A549 (cell line): ENCODE data around the gene SLC39A11. TPM values are rescaled to one million over a fixed set of nuclear protein-coding genes. Genes with fewer than 3 reads are reported as not detected.

ENCODE experiments used
- ATAC-seq, 2 experiments: fragments of 200-7000 bp in 1 of 2; fragments of >200 bp in 1 of 2; cut with Nextera tagmentation in 1 of 2; cut with Tn5 transposase in 1 of 2; 3 replicates each; pipeline versions ENCODE4 v1.8.0 to v1.9.1; 2018 to 2020; ENCODE audit warnings: mild to moderate bottlenecking in 1 of 2, moderate library complexity in 1 of 2
- CTCF ChIA-PET: fragments of 300-600 bp; sonication (Branson Sonifier 250); formaldehyde crosslinking; extraction: SDS; loops from one replicate; lab custom pipeline; 2021; ENCODE audit warnings: antibody characterized with exemption, inconsistent platforms; lab: Yijun Ruan, JAX
- POLR2A ChIA-PET: fragments of 350-600 bp; formaldehyde crosslinking; extraction: SDS; loops from one replicate; lab custom pipeline; 2021; ENCODE audit warnings: antibody characterized with exemption, inconsistent platforms; lab: Yijun Ruan, JAX
- DNase-seq, 2 experiments: peaks; one replicate each; pipeline versions ENCODE4 v3.0.0 to v3.0.0-alpha.2; 2011 to 2016; ENCODE audit warnings: low read depth in 1 of 2, low spot score in 1 of 2
- FAIRE-seq: peaks from 2 replicates; lab custom pipeline; 2011; peaks lifted over from hg19 to GRCh38; lab: Jason Lieb, UNC
- H3K27ac ChIP-seq, 2 experiments: fragments of >200 bp; sonication (Bioruptor Twin); formaldehyde crosslinking; 3 replicates each; pipeline ENCODE4 v1.5.1; 2016 to 2017
- H3K4me1 ChIP-seq: fragments of >200 bp; sonication (Bioruptor Twin); formaldehyde crosslinking; 3 replicates; pipeline ENCODE4 v1.6.1; 2016
- H3K4me2 ChIP-seq: fragments of >200 bp; sonication (Bioruptor Twin); formaldehyde crosslinking; 3 replicates; pipeline ENCODE4 v1.6.1; 2016
- H3K4me3 ChIP-seq: fragments of >200 bp; sonication (Bioruptor Twin); formaldehyde crosslinking; 3 replicates; pipeline ENCODE4 v1.5.1; 2016
- H3K9me3 ChIP-seq: fragments of >200 bp; sonication (Bioruptor Twin); formaldehyde crosslinking; 3 replicates; pipeline ENCODE4 v1.6.1; 2016
- CBX8 ChIP-seq: fragments of 200-600 bp; sonication (generic); IDR thresholded peaks from 2 replicates; pipeline ENCODE4 v1.6.1; 2016
- CEBPB ChIP-seq, 2 experiments: fragments of >200 bp in 1 of 2; sonication (Bioruptor Twin) in 1 of 2; formaldehyde crosslinking in 1 of 2; IDR thresholded peaks; 2 replicates each; pipeline ENCODE4 v1.6.1; 2012 to 2016
- EHF ChIP-seq: fragments of 250-450 bp; sonication (Bioruptor Pico); IDR thresholded peaks from 2 replicates; pipeline ENCODE4 v1.5.0; 2020; ENCODE audit warnings: mild to moderate bottlenecking
- EHMT2 ChIP-seq: fragments of 200-600 bp; sonication (generic); IDR thresholded peaks from 2 replicates; pipeline ENCODE4 v1.6.1; 2016; ENCODE audit warnings: antibody characterized with exemption, low read depth, mild to moderate bottlenecking, moderate library complexity
- EP300 ChIP-seq, 2 experiments: fragments of >200 bp; sonication (Bioruptor Twin); formaldehyde crosslinking; IDR thresholded peaks; 2 replicates in 1 of 2; 3 replicates in 1 of 2; pipeline ENCODE4 v1.6.1; 2016 to 2017
- ESRRA ChIP-seq: fragments of 150-350 bp; IDR thresholded peaks from 2 replicates; pipeline ENCODE4 v1.6.1; 2014; ENCODE audit warnings: mild to moderate bottlenecking, low read length, borderline replicate concordance
- FOSB ChIP-seq: fragments of 250-450 bp; sonication (Bioruptor Pico); IDR thresholded peaks from 2 replicates; pipeline ENCODE4 v1.5.0; 2020; ENCODE audit warnings: mild to moderate bottlenecking, moderate library complexity
- FOSL2 ChIP-seq, 2 experiments: fragments of 450-650 bp in 1 of 2; fragments of >200 bp in 1 of 2; sonication (Bioruptor Twin) in 1 of 2; formaldehyde crosslinking; IDR thresholded peaks; 2 replicates each; pipeline versions ENCODE4 v1.5.0 to v1.6.1; 2016 to 2020; ENCODE audit warnings: mild to moderate bottlenecking in 1 of 2, moderate library complexity in 1 of 2
- FOXS1 ChIP-seq: fragments of 250-450 bp; sonication (Bioruptor Pico); IDR thresholded peaks from 2 replicates; pipeline ENCODE4 v1.5.0; 2020; ENCODE audit warnings: mild to moderate bottlenecking, moderate library complexity
- GATA3 ChIP-seq: IDR thresholded peaks from 2 replicates; pipeline ENCODE4 v1.6.1; 2012; ENCODE audit warnings: borderline replicate concordance
- HOXB5 ChIP-seq: fragments of 250-450 bp; sonication (Bioruptor Pico); IDR thresholded peaks from 2 replicates; pipeline ENCODE4 v1.5.0; 2020; ENCODE audit warnings: mild to moderate bottlenecking, moderate library complexity
- JUN ChIP-seq, 2 experiments: fragments of >200 bp; sonication (Bioruptor Twin); formaldehyde crosslinking; IDR thresholded peaks; 2 replicates in 1 of 2; 3 replicates in 1 of 2; pipeline ENCODE4 v1.6.1; 2016 to 2017
- JUNB ChIP-seq: fragments of >200 bp; sonication (Bioruptor Twin); formaldehyde crosslinking; IDR thresholded peaks from 2 replicates; pipeline ENCODE4 v1.6.1; 2016
- KDM1A ChIP-seq: fragments of 200-600 bp; sonication (generic); IDR thresholded peaks from 2 replicates; pipeline ENCODE4 v1.6.1; 2016; ENCODE audit warnings: low read depth, mild to moderate bottlenecking
- MAFK ChIP-seq: fragments of 450-650 bp; IDR thresholded peaks from 2 replicates; pipeline ENCODE4 v1.6.1; 2014; ENCODE audit not compliant: partially characterized antibody
- NFE2L2 ChIP-seq: fragments of 150-350 bp; conservative IDR thresholded peaks from 2 replicates; pipeline ENCODE4 v1.6.1; 2014; ENCODE audit warnings: low read length
- NPAS2 ChIP-seq: fragments of 250-450 bp; sonication (Bioruptor Pico); IDR thresholded peaks from 2 replicates; pipeline ENCODE4 v1.8.0; 2022; ENCODE audit warnings: mild to moderate bottlenecking, moderate library complexity, borderline replicate concordance
- NR3C1 ChIP-seq: fragments of >200 bp; sonication (Bioruptor Twin); formaldehyde crosslinking; IDR thresholded peaks from 3 replicates; pipeline ENCODE4 v1.6.1; 2017
- PHF8 ChIP-seq: fragments of 200-600 bp; sonication (generic); IDR thresholded peaks from 2 replicates; pipeline ENCODE4 v1.6.1; 2016; ENCODE audit warnings: low read depth, mild to moderate bottlenecking, antibody characterized with exemption, moderate library complexity, borderline replicate concordance
- POLR2AphosphoS2 ChIP-seq: conservative IDR thresholded peaks from 2 replicates; pipeline ENCODE4 v1.6.1; 2012; ENCODE audit warnings: low read length, improper control_type of control experiment, inconsistent platforms
- RAD21 ChIP-seq, 2 experiments: fragments of >200 bp in 1 of 2; sonication (Bioruptor Twin) in 1 of 2; formaldehyde crosslinking in 1 of 2; IDR thresholded peaks in 1 of 2; conservative IDR thresholded peaks in 1 of 2; 2 replicates in 1 of 2; 3 replicates in 1 of 2; pipeline ENCODE4 v1.6.1; 2012 to 2018; ENCODE audit warnings: inconsistent platforms in 1 of 2
- SMC3 ChIP-seq: fragments of >200 bp; sonication (Bioruptor Twin); formaldehyde crosslinking; IDR thresholded peaks from 3 replicates; pipeline ENCODE4 v1.6.1; 2018; ENCODE audit warnings: inconsistent platforms
- SREBF2 ChIP-seq: fragments of 450-650 bp; IDR thresholded peaks from 2 replicates; pipeline ENCODE4 v1.6.1; 2014; ENCODE audit warnings: mild to moderate bottlenecking, moderate library complexity
- TP53 ChIP-seq: fragments of 250-450 bp; sonication (Bioruptor Pico); IDR thresholded peaks from 2 replicates; pipeline ENCODE4 v1.5.0; 2021; ENCODE audit warnings: mild to moderate bottlenecking, moderate library complexity
- ZNF302 ChIP-seq: fragments of 250-450 bp; sonication (Bioruptor Pico); IDR thresholded peaks from 2 replicates; pipeline ENCODE4 v1.9.0; 2021; ENCODE audit warnings: inconsistent platforms, mild to moderate bottlenecking, moderate library complexity
- ZSCAN20 ChIP-seq: fragments of 250-450 bp; sonication (Bioruptor Pico); IDR thresholded peaks from 2 replicates; pipeline ENCODE4 v1.8.0; 2022; ENCODE audit warnings: mild to moderate bottlenecking, moderate library complexity
- WGBS: methylation state at CpG from one replicate; pipeline ENCODE4 v1.1.6; 2017; ENCODE audit errors: missing lambda C conversion rate; 5-methylcytosine and 5-hydroxymethylcytosine counted together
- polyA plus RNA-seq, 4 experiments: library from polyadenylated mRNA; depleted of rRNA in 3 of 4; stranded (reverse); fragments of >200 nt; fragmentation: RNase III in 1 of 4; extraction: RNeasy Plus Mini Kit Qiagen cat#74134 plus additional on column Dnase treatment in 1 of 4; gene quantifications; 2 replicates in 3 of 4; 3 replicates in 1 of 4; pipeline ENCODE4 v1.2.3, GENCODE V29; 2011 to 2017
- TF ChIP-seq, protein P1 (sequence below): IDR thresholded peaks from 2 replicates; pipeline ENCODE4 v1.6.1; 2012
- TF ChIP-seq, protein P2 (sequence below): fragments of 250-450 bp; sonication (Bioruptor Pico); IDR thresholded peaks from 2 replicates; pipeline ENCODE4 v1.5.0; 2021; ENCODE audit warnings: mild to moderate bottlenecking, moderate library complexity, borderline replicate concordance
- TF ChIP-seq, protein P3 (sequence below): IDR thresholded peaks from 2 replicates; pipeline ENCODE4 v1.6.1; 2012
- TF ChIP-seq, protein P4 (sequence below): fragments of >200 bp; sonication (Bioruptor Twin); formaldehyde crosslinking; IDR thresholded peaks from 3 replicates; pipeline ENCODE4 v1.6.1; 2016
- TF ChIP-seq, protein P5 (sequence below): fragments of >200 bp; sonication (Bioruptor Twin); formaldehyde crosslinking; IDR thresholded peaks from 2 replicates; pipeline ENCODE4 v1.6.1; 2016

The SLC39A11 gene
- polyA plus RNA-seq, 2 of the 4 experiments (the other 2 are of a cell fraction), result 18.4 to 25.2 TPM

DNA sequence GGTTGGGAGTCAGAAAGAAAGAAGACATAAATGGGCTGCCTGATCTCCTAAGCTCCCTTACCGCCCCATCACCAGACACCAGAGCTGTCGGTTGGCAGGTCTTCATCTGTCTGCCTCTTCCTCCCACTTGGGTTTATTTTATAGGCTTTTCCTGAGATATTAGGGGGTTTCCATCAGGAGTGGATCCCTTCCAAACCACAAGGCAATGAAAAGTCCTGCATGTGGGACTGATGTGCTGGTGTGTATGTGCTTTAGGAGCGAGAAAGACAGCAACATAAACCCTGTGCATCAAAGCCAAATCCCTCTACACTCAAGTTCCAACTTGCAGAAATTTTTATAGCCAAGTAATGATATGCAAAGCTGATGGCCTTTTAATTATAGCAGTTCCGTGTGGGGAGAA lies 389.5 kb downstream of the SLC39A11 start:
- Histone ChIP-seq H3K27ac (peak overlapping the region; percentile 83 to 85), H3K4me2 (peak overlapping the region; percentile 64)
- ChIA-PET POLR2A (interaction anchor here (0.6 kb wide), 1 partner anchor 127 kb away, joined by 3 read pairs; no protein-coding TSS in a partner anchor), CTCF (interaction anchor here (0.7 to 22.2 kb wide), 6 partner anchors 13 to 487 kb away, joined by 3 to 240 read pairs (median 4); no protein-coding TSS in a partner anchor)
- ATAC-seq (peak in 1 of 2 experiments; percentile 6; a peak in 3 of 6 replicates), FAIRE-seq (no peak)
- WGBS, result 46% methylated on average over 4 of the region's 4 CpGs
- TF ChIP-seq, protein P1, sequence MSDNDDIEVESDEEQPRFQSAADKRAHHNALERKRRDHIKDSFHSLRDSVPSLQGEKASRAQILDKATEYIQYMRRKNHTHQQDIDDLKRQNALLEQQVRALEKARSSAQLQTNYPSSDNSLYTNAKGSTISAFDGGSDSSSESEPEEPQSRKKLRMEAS, result peak; percentile 10; the same call in 1 of the 2 replicates
- no peak for TF ChIP-seq NFE2L2
- no peak for TF ChIP-seq FOSL2 (IDR thresholded peaks at IDR 0.05)
- TF ChIP-seq FOSL2 (CRISPR knock-in tag; IDR thresholded peaks at IDR 0.05), result 0 out of 2 replicates have a peak, but pooled peaks have one; percentile 2
- TF ChIP-seq, all 56 proteins: peak for 2
- Histone ChIP-seq H3K4me1 (peaks cover 69% of the 10 kb centered on the region), H3K4me3 (no peak overlapping the region), H3K9me3 (peaks cover 14% of the 10 kb centered on the region)
- DNase-seq, result no peak

DNA sequence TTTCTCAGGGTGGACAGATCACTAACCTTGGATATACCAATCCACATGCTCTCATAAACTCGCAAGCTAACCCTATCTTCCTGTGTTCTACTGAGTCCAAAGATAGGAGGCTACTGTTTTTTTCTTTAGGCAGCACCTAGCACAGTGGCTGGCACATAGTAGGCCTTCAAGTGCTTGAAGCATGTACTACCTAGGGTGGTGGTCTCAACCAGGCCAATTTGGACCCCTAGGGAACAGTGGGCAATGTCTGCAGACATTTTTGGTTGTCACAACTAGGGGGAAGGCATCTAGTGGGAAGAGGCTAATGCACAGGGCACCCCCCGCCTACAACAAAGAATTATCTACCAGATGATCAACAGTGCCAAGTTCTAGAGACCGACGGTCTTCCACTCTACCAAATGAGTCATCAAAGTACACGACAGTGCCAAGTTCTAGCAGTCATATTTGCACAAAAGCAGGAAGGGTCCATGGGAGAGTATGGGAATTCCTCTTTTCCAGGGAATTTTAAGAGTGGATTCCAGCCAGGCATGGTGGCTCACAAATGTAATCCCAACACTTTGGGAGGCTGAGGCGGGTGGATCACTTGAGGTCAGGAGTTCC lies 390.3 kb downstream of the SLC39A11 start:
- FAIRE-seq (peak; percentile 93), ATAC-seq (peak; percentile 82 to 85), DNase-seq (peak; percentile 95 to 97)
- H3K27ac ChIP-seq, result peak overlapping the region; percentile 83 to 85
- peaks cover 73% of the 10 kb centered on the region for H3K4me1 ChIP-seq
- POLR2A ChIA-PET, result no interaction called here
- TF ChIP-seq NFE2L2, result no peak
- TF ChIP-seq, protein P2, sequence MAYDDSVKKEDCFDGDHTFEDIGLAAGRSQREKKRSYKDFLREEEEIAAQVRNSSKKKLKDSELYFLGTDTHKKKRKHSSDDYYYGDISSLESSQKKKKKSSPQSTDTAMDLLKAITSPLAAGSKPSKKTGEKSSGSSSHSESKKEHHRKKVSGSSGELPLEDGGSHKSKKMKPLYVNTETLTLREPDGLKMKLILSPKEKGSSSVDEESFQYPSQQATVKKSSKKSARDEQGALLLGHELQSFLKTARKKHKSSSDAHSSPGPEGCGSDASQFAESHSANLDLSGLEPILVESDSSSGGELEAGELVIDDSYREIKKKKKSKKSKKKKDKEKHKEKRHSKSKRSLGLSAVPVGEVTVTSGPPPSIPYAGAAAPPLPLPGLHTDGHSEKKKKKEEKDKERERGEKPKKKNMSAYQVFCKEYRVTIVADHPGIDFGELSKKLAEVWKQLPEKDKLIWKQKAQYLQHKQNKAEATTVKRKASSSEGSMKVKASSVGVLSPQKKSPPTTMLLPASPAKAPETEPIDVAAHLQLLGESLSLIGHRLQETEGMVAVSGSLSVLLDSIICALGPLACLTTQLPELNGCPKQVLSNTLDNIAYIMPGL (CRISPR knock-in tag), result no peak
- TF ChIP-seq RAD21 (conservative IDR thresholded peaks at IDR 0.05 in 1 of 2, IDR thresholded peaks at IDR 0.05 in 1 of 2), result peak; percentile 38 to 40; a peak in 4 of 5 replicates
- no peak for TF ChIP-seq MAFK
- TF ChIP-seq NPAS2, result no peak
- peak; percentile 67 to 74; a peak in 3 of 5 replicates for TF ChIP-seq JUN (IDR thresholded peaks at IDR 0.05)
- no peak for TF ChIP-seq NR3C1
- TF ChIP-seq JUNB, result peak; percentile 89
- TF ChIP-seq, protein P3, sequence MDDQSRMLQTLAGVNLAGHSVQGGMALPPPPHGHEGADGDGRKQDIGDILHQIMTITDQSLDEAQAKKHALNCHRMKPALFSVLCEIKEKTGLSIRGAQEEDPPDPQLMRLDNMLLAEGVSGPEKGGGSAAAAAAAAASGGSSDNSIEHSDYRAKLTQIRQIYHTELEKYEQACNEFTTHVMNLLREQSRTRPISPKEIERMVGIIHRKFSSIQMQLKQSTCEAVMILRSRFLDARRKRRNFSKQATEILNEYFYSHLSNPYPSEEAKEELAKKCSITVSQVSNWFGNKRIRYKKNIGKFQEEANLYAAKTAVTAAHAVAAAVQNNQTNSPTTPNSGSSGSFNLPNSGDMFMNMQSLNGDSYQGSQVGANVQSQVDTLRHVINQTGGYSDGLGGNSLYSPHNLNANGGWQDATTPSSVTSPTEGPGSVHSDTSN, result peak; percentile 67
- TF ChIP-seq GATA3, result peak; percentile 95
- TF ChIP-seq FOSB, result peak; percentile 16; the same call in 1 of the 2 replicates
- no peak for TF ChIP-seq ESRRA
- no peak for TF ChIP-seq KDM1A
- TF ChIP-seq CEBPB (IDR thresholded peaks at IDR 0.05), result peak in 1 of 2 experiments; percentile 74; a peak in 2 of 4 replicates
- TF ChIP-seq CBX8, result no peak
- peak; percentile 49 for TF ChIP-seq SMC3
- TF ChIP-seq HOXB5 (CRISPR knock-in tag), result peak; percentile 80
- TF ChIP-seq TP53, result no peak
- no peak for TF ChIP-seq POLR2AphosphoS2
- TF ChIP-seq FOSL2 (IDR thresholded peaks at IDR 0.05), result peak; percentile 95
- TF ChIP-seq FOSL2 (CRISPR knock-in tag; IDR thresholded peaks at IDR 0.05), result peak; percentile 98
- TF ChIP-seq, protein P4, sequence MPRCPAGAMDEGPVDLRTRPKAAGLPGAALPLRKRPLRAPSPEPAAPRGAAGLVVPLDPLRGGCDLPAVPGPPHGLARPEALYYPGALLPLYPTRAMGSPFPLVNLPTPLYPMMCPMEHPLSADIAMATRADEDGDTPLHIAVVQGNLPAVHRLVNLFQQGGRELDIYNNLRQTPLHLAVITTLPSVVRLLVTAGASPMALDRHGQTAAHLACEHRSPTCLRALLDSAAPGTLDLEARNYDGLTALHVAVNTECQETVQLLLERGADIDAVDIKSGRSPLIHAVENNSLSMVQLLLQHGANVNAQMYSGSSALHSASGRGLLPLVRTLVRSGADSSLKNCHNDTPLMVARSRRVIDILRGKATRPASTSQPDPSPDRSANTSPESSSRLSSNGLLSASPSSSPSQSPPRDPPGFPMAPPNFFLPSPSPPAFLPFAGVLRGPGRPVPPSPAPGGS, result peak; percentile 63; the same call in 1 of the 3 replicates
- TF ChIP-seq, protein P5, sequence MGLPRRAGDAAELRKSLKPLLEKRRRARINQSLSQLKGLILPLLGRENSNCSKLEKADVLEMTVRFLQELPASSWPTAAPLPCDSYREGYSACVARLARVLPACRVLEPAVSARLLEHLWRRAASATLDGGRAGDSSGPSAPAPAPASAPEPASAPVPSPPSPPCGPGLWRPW, result no peak
- TF ChIP-seq PHF8, result no peak
- peak; percentile 60 to 63; a peak in 2 of 5 replicates for TF ChIP-seq EP300 (IDR thresholded peaks at IDR 0.05)
- TF ChIP-seq, protein P1, result peak; percentile 83
- TF ChIP-seq ZNF302 (CRISPR knock-in tag), result no peak
- no peak for TF ChIP-seq ZSCAN20
- TF ChIP-seq EHMT2, result 0 out of 2 replicates have a peak, but pooled peaks have one; percentile 66
- no peak for TF ChIP-seq SREBF2
- peak; percentile 35; the same call in 1 of the 2 replicates for TF ChIP-seq FOXS1 (CRISPR knock-in tag)
- TF ChIP-seq EHF, result peak; percentile 82
- CTCF ChIA-PET, result interaction anchor here (0.8 to 22.2 kb wide), 6 partner anchors 14 to 489 kb away, joined by 3 to 240 read pairs (median 21); no protein-coding TSS in a partner anchor
- H3K9me3 ChIP-seq, result peaks cover 6% of the 10 kb centered on the region; the same call in 1 of the 3 replicates
- H3K4me2 ChIP-seq, result peak overlapping the region; percentile 64
- no peak overlapping the region for H3K4me3 ChIP-seq
- 11% methylated on average over 6 of the region's 6 CpGs for WGBS
